Measurements from ENCODE around the gene SV2C. TPM values are rescaled to one million over a fixed set of nuclear protein-coding genes. Genes with fewer than 3 reads are reported as not detected.
A peak's percentile ranks its signal among the peaks of the same experiment; 100 is the strongest.

The SV2C gene
- polyA plus RNA-seq, 3 donors: 0.06 to 0.21 (median 0.13) TPM

- DNase-seq: no peak
These were observed 296.7 kb downstream of the SV2C start for GRCh38 chr5:76379855-76380254.

GRCh38 chr5:76380346-76381066 lies 297.3 kb downstream of the SV2C start:
- DNase-seq: no peak

- no peak for DNase-seq
These were observed 300.1 kb downstream of the SV2C start for GRCh38 chr5:76383126-76383832.

- no peak for DNase-seq
These were observed 301.0 kb downstream of the SV2C start for GRCh38 chr5:76384189-76384588.

GRCh38 chr5:76384705-76385104 lies 301.5 kb downstream of the SV2C start:
- DNase-seq: no peak

GRCh38 chr5:76385540-76385939 lies 302.4 kb downstream of the SV2C start:
- no peak for DNase-seq

- DNase-seq: no peak
These were observed 303.2 kb downstream of the SV2C start for GRCh38 chr5:76386360-76386759.

GRCh38 chr5:76388236-76388635 lies 305.1 kb downstream of the SV2C start:
- DNase-seq: no peak

- DNase-seq: no peak
These were observed 305.8 kb downstream of the SV2C start for GRCh38 chr5:76388791-76389512.

GRCh38 chr5:76389513-76390154 lies 306.5 kb downstream of the SV2C start:
- no peak for DNase-seq

GRCh38 chr5:76391014-76391413 lies 307.8 kb downstream of the SV2C start:
- DNase-seq: no peak

- no peak for DNase-seq
These were observed 310.0 kb downstream of the SV2C start for GRCh38 chr5:76393035-76393680.

GRCh38 chr5:76397200-76397599 lies 314.0 kb downstream of the SV2C start:
- DNase-seq: no peak

GRCh38 chr5:76399268-76399667 lies 316.1 kb downstream of the SV2C start:
- DNase-seq: no peak

GRCh38 chr5:76400466-76400865 lies 317.3 kb downstream of the SV2C start:
- no peak for DNase-seq

- DNase-seq: no peak
These were observed 318.6 kb downstream of the SV2C start for GRCh38 chr5:76401801-76402250.

GRCh38 chr5:76402251-76402885 lies 319.2 kb downstream of the SV2C start:
- DNase-seq: peak; percentile 65

- DNase-seq: peak; percentile 86
These were observed 319.9 kb downstream of the SV2C start, which contains the start of gene IQGAP2 for GRCh38 chr5:76402886-76403765. TSS of gene IQGAP2 (plus strand) at chr5:76403285. CDS start at chr5:76403546, 261 bp downstream.

All from renal pelvis (tissue), 4 donors.